Caco-2 (cell line): ENCODE data around the gene LOC101059915.

Experiments used
- BruUV-seq: library from RNA; stranded (reverse); fragments of 400-500 nt; replicated peaks from 2 replicates; lab custom pipeline; 2021; lab: Mats Ljungman, UMichigan
- CTCF ChIA-PET: fragments of 300-600 bp; sonication (Branson Sonifier 250); formaldehyde crosslinking; loops from one replicate; lab custom pipeline; 2022; ENCODE audit warnings: antibody characterized with exemption; lab: Charles Lee
- POLR2A ChIA-PET: fragments of 300-600 bp; sonication (Branson Sonifier 250); formaldehyde crosslinking; loops from one replicate; lab custom pipeline; 2022; ENCODE audit warnings: antibody characterized with exemption; lab: Charles Lee
- DNase-seq, 2 experiments: peaks; one replicate each; pipeline versions ENCODE4 v3.0.0 to v3.0.0-alpha.2; 2020 to 2022
- H3K27me3 ChIP-seq: replicated peaks from 2 replicates; pipeline ENCODE4 v1.6.0; 2011; ENCODE audit warnings: low read length; ENCODE audit not compliant: control insufficient read depth, insufficient read depth
- H3K36me3 ChIP-seq: 2 replicates; pipeline ENCODE4 v1.5.1; 2011; ENCODE audit warnings: low read length; ENCODE audit not compliant: control insufficient read depth, insufficient read depth
- H3K4me1 ChIP-seq: fragments of 250-450 bp; sonication (Bioruptor Pico); 2 replicates; pipeline ENCODE4 v1.5.1; 2020; ENCODE audit warnings: mild to moderate bottlenecking
- H3K4me3 ChIP-seq: 2 replicates; pipeline ENCODE4 v1.5.1; 2011; ENCODE audit warnings: low read depth, mild to moderate bottlenecking, control low read depth, low read length
- H3K9me3 ChIP-seq: fragments of 250-450 bp; sonication (Bioruptor Pico); 2 replicates; pipeline ENCODE4 v1.5.1; 2020; ENCODE audit warnings: mild to moderate bottlenecking, moderate library complexity
- H3K27ac Mint-ChIP-seq: one replicate; pipeline ENCODE4 v1.8.0; 2022; ENCODE audit warnings: mixed read lengths; ENCODE audit not compliant: unreplicated experiment
- H3K27me3 Mint-ChIP-seq: one replicate; pipeline ENCODE4 v1.8.0; 2022; ENCODE audit warnings: mixed read lengths; ENCODE audit not compliant: insufficient read depth, unreplicated experiment
- H3K36me3 Mint-ChIP-seq: one replicate; pipeline ENCODE4 v1.8.0; 2022; ENCODE audit warnings: mild to moderate bottlenecking, mixed read lengths; ENCODE audit not compliant: insufficient read depth, unreplicated experiment
- H3K4me1 Mint-ChIP-seq: one replicate; pipeline ENCODE4 v1.8.0; 2022; ENCODE audit warnings: low read depth, mixed read lengths; ENCODE audit not compliant: unreplicated experiment
- H3K4me3 Mint-ChIP-seq: one replicate; pipeline ENCODE4 v1.8.0; 2022; ENCODE audit warnings: mild to moderate bottlenecking, moderate library complexity, mixed read lengths; ENCODE audit not compliant: unreplicated experiment
- H3K9me3 Mint-ChIP-seq: one replicate; pipeline ENCODE4 v1.8.0; 2022; ENCODE audit warnings: mixed read lengths; ENCODE audit not compliant: unreplicated experiment
- CTCF ChIP-seq, 2 experiments: fragments of 200-600 bp in 1 of 2; IDR thresholded peaks; 1 replicate in 1 of 2; 2 replicates in 1 of 2; pipeline versions ENCODE4 v1.5.1 to v1.8.0; 2011 to 2022; ENCODE audit warnings: antibody characterized with exemption in 1 of 2, control low read depth in 1 of 2, inconsistent platforms in 1 of 2, low read depth in 1 of 2, low read length in 1 of 2, mild to moderate bottlenecking in 1 of 2, moderate library complexity in 1 of 2; ENCODE audit not compliant: insufficient read depth in 1 of 2, severe bottlenecking in 1 of 2, unreplicated experiment in 1 of 2
- intact Hi-C: fragments of 100-400 bp; cut with micrococcal nuclease; formaldehyde crosslinking; loops from one replicate; pipeline ENCODE4 v1.10.0; 2022; ENCODE audit not compliant: unreplicated experiment

LOC101059915 gene

GRCh38 chrX:71667328-71668247, at the start of gene LOC101059915:
Gene LOC101059915 (plus strand): TSS chrX:71667546.
- no peaks in the 10 kb centered on the region for H3K27me3 Mint-ChIP-seq
- Histone ChIP-seq H3K4me3 (no peak within 1 kb of the TSS), H3K27me3 (no peaks in the 10 kb centered on the region; the same call in 1 of the 2 replicates), H3K4me1 (no peaks in the 10 kb centered on the region), H3K36me3 (no peaks in the 10 kb centered on the region), H3K9me3 (no peaks in the 10 kb centered on the region)
- no TSS peak for BruUV-seq
- intact Hi-C loops, result no loop called here
- ChIA-PET CTCF (no interaction called here), POLR2A (no interaction called here)
- no peak within 1 kb of the TSS for H3K4me3 Mint-ChIP-seq
- no peaks in the 10 kb centered on the region for H3K36me3 Mint-ChIP-seq
- H3K9me3 Mint-ChIP-seq, result no peaks in the 10 kb centered on the region
- H3K27ac Mint-ChIP-seq, result no peak within 1 kb of the TSS
- H3K4me1 Mint-ChIP-seq, result no peaks in the 10 kb centered on the region
- TF ChIP-seq CTCF (IDR thresholded peaks at IDR 0.05; ENCODE audit: insufficient read depth in 1 of 2, low read depth in 1 of 2, low read length in 1 of 2, severe bottlenecking in 1 of 2, unreplicated experiment in 1 of 2), result no peak
- DNase-seq, result no peak

- Histone ChIP-seq H3K27me3 (no peaks in the 10 kb centered on the region), H3K36me3 (no peaks in the 10 kb centered on the region), H3K4me1 (peaks cover 5% of the 10 kb centered on the region; the same call in 1 of the 2 replicates), H3K9me3 (no peaks in the 10 kb centered on the region), H3K4me3 (no peak overlapping the region)
- H3K27ac Mint-ChIP-seq, result no peak overlapping the region
- TF ChIP-seq CTCF (IDR thresholded peaks at IDR 0.05; ENCODE audit: insufficient read depth in 1 of 2, low read depth in 1 of 2, low read length in 1 of 2, severe bottlenecking in 1 of 2, unreplicated experiment in 1 of 2), result no peak
- H3K4me1 Mint-ChIP-seq, result no peaks in the 10 kb centered on the region
- DNase-seq, result no peak
- POLR2A ChIA-PET, result no interaction called here
- CTCF ChIA-PET, result no interaction called here
- intact Hi-C loops, result loop anchor here (5.0 kb wide), 1 partner anchor 35 kb away; no protein-coding TSS in a partner anchor
- BruUV-seq, result no TSS peak
- H3K9me3 Mint-ChIP-seq, result no peaks in the 10 kb centered on the region
- H3K27me3 Mint-ChIP-seq, result no peaks in the 10 kb centered on the region
- peaks cover 14% of the 10 kb centered on the region for H3K36me3 Mint-ChIP-seq
- H3K4me3 Mint-ChIP-seq, result no peak overlapping the region
Observed at GRCh38 chrX:71617742-71618141, 49.6 kb upstream of the LOC101059915 start.

- no peaks in the 10 kb centered on the region for H3K9me3 ChIP-seq
- no peaks in the 10 kb centered on the region for H3K27me3 ChIP-seq
- DNase-seq, result no peak
- H3K4me3 Mint-ChIP-seq, result no peak within 1 kb of the TSS
- H3K36me3 ChIP-seq, result no peaks in the 10 kb centered on the region
- H3K36me3 Mint-ChIP-seq, result peaks cover 14% of the 10 kb centered on the region
- no peaks in the 10 kb centered on the region for H3K27me3 Mint-ChIP-seq
- POLR2A ChIA-PET, result no interaction called here
- intact Hi-C loops, result loop anchor here (5.0 kb wide), 1 partner anchor 34 kb away; no protein-coding TSS in a partner anchor
- H3K4me3 ChIP-seq, result no peak within 1 kb of the TSS
- BruUV-seq, result no TSS peak
- H3K4me1 ChIP-seq, result peaks cover 11% of the 10 kb centered on the region; the same call in 1 of the 2 replicates
- TF ChIP-seq CTCF (IDR thresholded peaks at IDR 0.05; ENCODE audit: insufficient read depth in 1 of 2, low read depth in 1 of 2, low read length in 1 of 2, severe bottlenecking in 1 of 2, unreplicated experiment in 1 of 2), result no peak
- CTCF ChIA-PET, result no interaction called here
- H3K9me3 Mint-ChIP-seq, result no peaks in the 10 kb centered on the region
- no peaks in the 10 kb centered on the region for H3K4me1 Mint-ChIP-seq
- no peak within 1 kb of the TSS for H3K27ac Mint-ChIP-seq
Observed at GRCh38 chrX:71618303-71618721, 49.0 kb upstream of the LOC101059915 start, which contains the start of gene CXCR3. Gene CXCR3 (minus strand): TSS chrX:71618511. CDS start chrX:71618449, 62 bp downstream.
